ENCODE measurements around the gene TRMO.

DNA sequence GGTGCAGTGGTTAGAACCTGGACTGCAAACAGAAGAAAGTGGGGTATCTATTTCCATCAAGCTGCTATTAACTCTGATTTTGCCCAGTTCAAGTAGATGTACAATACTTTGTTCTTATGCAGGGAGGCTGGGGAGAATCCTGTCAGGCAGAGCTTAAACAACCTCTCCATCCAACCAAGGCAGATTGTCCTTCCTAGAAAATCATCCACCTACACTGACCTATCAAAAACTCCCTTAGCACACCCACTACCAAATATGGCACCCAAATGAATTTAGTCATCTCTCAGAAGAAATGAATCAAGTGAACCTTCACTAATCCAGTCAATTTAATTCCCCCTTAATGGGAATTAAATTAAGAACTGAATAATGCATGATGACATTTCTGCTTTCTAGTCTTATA is 34.0 kb upstream of the TRMO start:
- TF ChIP-seq, protein P1, sequence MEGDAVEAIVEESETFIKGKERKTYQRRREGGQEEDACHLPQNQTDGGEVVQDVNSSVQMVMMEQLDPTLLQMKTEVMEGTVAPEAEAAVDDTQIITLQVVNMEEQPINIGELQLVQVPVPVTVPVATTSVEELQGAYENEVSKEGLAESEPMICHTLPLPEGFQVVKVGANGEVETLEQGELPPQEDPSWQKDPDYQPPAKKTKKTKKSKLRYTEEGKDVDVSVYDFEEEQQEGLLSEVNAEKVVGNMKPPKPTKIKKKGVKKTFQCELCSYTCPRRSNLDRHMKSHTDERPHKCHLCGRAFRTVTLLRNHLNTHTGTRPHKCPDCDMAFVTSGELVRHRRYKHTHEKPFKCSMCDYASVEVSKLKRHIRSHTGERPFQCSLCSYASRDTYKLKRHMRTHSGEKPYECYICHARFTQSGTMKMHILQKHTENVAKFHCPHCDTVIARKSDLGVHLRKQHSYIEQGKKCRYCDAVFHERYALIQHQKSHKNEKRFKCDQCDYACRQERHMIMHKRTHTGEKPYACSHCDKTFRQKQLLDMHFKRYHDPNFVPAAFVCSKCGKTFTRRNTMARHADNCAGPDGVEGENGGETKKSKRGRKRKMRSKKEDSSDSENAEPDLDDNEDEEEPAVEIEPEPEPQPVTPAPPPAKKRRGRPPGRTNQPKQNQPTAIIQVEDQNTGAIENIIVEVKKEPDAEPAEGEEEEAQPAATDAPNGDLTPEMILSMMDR (IDR thresholded peaks at IDR 0.05): no peak
- TF ChIP-seq POLR2A (IDR thresholded peaks at IDR 0.05) (no peak), POLR2AphosphoS5 (IDR thresholded peaks at IDR 0.05) (no peak)
